Tibial nerve (tissue), 4 donors: Measurements from ENCODE around the gene OPN1SW. TPM values are rescaled to one million over a fixed set of nuclear protein-coding genes. Genes with fewer than 3 reads are reported as not detected.

Source experiments
- DNase-seq, 2 donors: peaks; one replicate each; pipeline ENCODE4 v3.0.0-alpha.2; 2019; ENCODE audit warnings: low spot score in 2 of 2
- H3K27ac ChIP-seq, 4 donors: fragments of 200-600 bp; sonication (generic) in 3 of 4; one replicate each; pipeline ENCODE4 v1.5.1; 2017 to 2019; ENCODE audit warnings: mild to moderate bottlenecking in 1 of 4
- H3K27me3 ChIP-seq, 2 donors: fragments of 200-600 bp; sonication (generic) in 1 of 2; one replicate each; pipeline versions ENCODE4 v1.5.1 to v1.6.0; 2017 to 2019
- H3K36me3 ChIP-seq, 3 donors: fragments of 200-600 bp; sonication (generic); one replicate each; pipeline ENCODE4 v1.5.1; 2018 to 2019
- H3K4me1 ChIP-seq, 4 donors: fragments of 200-600 bp; sonication (generic) in 3 of 4; one replicate each; pipeline ENCODE4 v1.5.1; 2017 to 2019
- H3K4me3 ChIP-seq, 4 donors: fragments of 200-600 bp; sonication (generic) in 3 of 4; one replicate each; pipeline ENCODE4 v1.5.1; 2017 to 2019; ENCODE audit warnings: mild to moderate bottlenecking in 1 of 4, moderate library complexity in 1 of 4
- H3K9me3 ChIP-seq, 4 donors: fragments of 200-600 bp; sonication (generic) in 3 of 4; one replicate each; pipeline ENCODE4 v1.5.1; 2017 to 2019
- EP300 ChIP-seq, 2 donors: sonication (generic); formaldehyde crosslinking; IDR thresholded peaks; one replicate each; pipeline ENCODE4 v1.6.1; 2017; ENCODE audit warnings: antibody characterized with exemption in 2 of 2, mild to moderate bottlenecking in 1 of 2
- POLR2A ChIP-seq, 2 donors: fragments of 450-650 bp; IDR thresholded peaks; one replicate each; pipeline ENCODE4 v1.6.1; 2017; ENCODE audit warnings: antibody characterized with exemption in 2 of 2, mild to moderate bottlenecking in 2 of 2, moderate library complexity in 2 of 2
- WGBS, 2 donors: methylation state at CpG; one replicate each; pipeline ENCODE4 v1.1.5; 2018; 5-methylcytosine and 5-hydroxymethylcytosine counted together
- total RNA-seq, 4 donors: library from RNA; depleted of rRNA; stranded (reverse); fragments of >200 nt; gene quantifications; one replicate each; pipeline ENCODE4 v1.1.0, GENCODE V29; 2016
- TF ChIP-seq, protein P1 (sequence below), 5 experiments: fragments of 200-600 bp in 3 of 5; fragments of 450-650 bp in 2 of 5; sonication (generic) in 3 of 5; IDR thresholded peaks; one replicate each; pipeline ENCODE4 v1.5.1; 2016 to 2019; ENCODE audit warnings: antibody characterized with exemption in 5 of 5, mild to moderate bottlenecking in 3 of 5, moderate library complexity in 2 of 5

The OPN1SW gene
- total RNA-seq, 4 donors from 2014 or later, result not detected

DNA sequence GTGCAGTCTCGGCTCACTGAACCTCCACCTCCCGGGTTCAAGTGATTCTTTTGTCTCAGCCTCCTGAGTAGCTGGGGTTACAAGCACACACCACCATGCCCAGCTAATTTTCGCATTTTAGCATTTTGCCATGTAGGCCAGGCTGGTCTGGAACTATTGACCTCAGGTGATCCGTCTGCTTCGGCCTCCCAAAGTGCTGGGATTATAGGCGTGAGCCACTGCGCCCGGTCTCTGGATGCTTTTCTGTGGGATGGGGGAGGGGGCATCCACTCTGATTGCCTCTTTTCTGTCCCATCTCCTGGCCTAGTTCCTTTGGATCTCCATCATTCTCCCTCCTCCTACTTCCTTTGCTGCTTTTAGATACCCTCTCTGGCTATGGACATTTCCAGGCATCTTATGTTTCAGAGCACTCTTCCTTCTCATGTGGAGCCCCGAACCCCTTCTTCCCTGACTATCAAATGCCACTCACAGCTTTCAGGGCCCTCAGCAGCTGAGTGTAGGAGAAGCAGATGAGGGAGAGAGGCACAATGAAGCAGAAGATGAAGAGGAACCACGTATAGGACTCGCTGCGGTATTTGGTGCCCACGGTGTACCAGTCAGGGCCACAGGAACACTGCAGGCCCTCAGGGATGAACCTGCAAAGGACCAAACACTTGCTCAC lies 1.4 kb downstream of the OPN1SW start:
- H3K27me3 ChIP-seq, result no peaks in the 10 kb centered on the region
- H3K36me3 ChIP-seq, result peaks cover 0 to 65% (median 3%) of the 10 kb centered on the region in 3 donors
- H3K4me3 ChIP-seq, result no peak overlapping the region
- no peak for DNase-seq
- no peak overlapping the region for H3K27ac ChIP-seq
- no peaks in the 10 kb centered on the region for H3K4me1 ChIP-seq
- peaks cover 0 to 19% (median 2%) of the 10 kb centered on the region in 4 donors for H3K9me3 ChIP-seq
- WGBS, 2 donors, result 93 to 94% methylated on average over 13 of the region's 13 CpGs
- TF ChIP-seq EP300 (IDR thresholded peaks at IDR 0.05) (no peak), POLR2A (IDR thresholded peaks at IDR 0.05) (no peak)
- TF ChIP-seq, protein P1, sequence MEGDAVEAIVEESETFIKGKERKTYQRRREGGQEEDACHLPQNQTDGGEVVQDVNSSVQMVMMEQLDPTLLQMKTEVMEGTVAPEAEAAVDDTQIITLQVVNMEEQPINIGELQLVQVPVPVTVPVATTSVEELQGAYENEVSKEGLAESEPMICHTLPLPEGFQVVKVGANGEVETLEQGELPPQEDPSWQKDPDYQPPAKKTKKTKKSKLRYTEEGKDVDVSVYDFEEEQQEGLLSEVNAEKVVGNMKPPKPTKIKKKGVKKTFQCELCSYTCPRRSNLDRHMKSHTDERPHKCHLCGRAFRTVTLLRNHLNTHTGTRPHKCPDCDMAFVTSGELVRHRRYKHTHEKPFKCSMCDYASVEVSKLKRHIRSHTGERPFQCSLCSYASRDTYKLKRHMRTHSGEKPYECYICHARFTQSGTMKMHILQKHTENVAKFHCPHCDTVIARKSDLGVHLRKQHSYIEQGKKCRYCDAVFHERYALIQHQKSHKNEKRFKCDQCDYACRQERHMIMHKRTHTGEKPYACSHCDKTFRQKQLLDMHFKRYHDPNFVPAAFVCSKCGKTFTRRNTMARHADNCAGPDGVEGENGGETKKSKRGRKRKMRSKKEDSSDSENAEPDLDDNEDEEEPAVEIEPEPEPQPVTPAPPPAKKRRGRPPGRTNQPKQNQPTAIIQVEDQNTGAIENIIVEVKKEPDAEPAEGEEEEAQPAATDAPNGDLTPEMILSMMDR (IDR thresholded peaks at IDR 0.05), result no peak

GRCh38 chr7:128773604-128774003 lies 2.0 kb downstream of the OPN1SW start:
- TF ChIP-seq EP300 (IDR thresholded peaks at IDR 0.05), result no peak
- TF ChIP-seq, protein P1 (IDR thresholded peaks at IDR 0.05), result no peak
- no peak for TF ChIP-seq POLR2A (IDR thresholded peaks at IDR 0.05)
- DNase-seq, result no peak
- Histone ChIP-seq H3K9me3 (peaks cover 0 to 17% (median 2%) of the 10 kb centered on the region in 4 donors), H3K4me3 (no peak overlapping the region), H3K4me1 (no peaks in the 10 kb centered on the region), H3K27me3 (no peaks in the 10 kb centered on the region), H3K36me3 (peaks cover 0 to 71% (median 3%) of the 10 kb centered on the region in 3 donors), H3K27ac (no peak overlapping the region)
- 96 to 98% methylated on average over 12 of the region's 12 CpGs for WGBS, 2 donors

DNA sequence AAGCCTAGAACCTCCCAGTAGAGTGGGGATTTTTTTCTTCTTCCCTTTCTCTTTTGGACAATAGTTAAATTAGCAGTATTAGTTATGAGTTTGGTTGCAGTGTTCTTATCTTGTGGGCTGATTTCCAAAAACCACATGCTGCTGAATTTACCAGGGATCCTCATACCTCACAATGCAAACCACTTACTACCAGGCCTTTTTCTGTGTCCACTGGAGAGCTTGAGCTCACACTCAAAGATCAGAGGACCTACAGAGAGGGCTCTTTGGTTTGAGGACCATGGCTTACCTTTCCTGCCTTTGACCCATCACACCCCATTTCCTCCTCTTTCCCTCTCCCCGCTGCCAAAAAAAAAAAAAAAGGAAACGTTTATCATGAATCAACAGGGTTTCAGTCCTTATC lies 5.4 kb downstream of the OPN1SW start:
- Histone ChIP-seq H3K36me3 (peaks cover 3 to 91% (median 5%) of the 10 kb centered on the region in 3 donors), H3K27ac (no peak overlapping the region), H3K27me3 (no peaks in the 10 kb centered on the region), H3K9me3 (no peaks in the 10 kb centered on the region), H3K4me1 (no peaks in the 10 kb centered on the region), H3K4me3 (no peak overlapping the region)
- 49 to 65% methylated on average over 2 of the region's 2 CpGs for WGBS, 2 donors
- TF ChIP-seq EP300 (IDR thresholded peaks at IDR 0.05) (no peak), POLR2A (IDR thresholded peaks at IDR 0.05) (no peak)
- TF ChIP-seq, protein P1 (IDR thresholded peaks at IDR 0.05), result no peak
- no peak for DNase-seq

DNA sequence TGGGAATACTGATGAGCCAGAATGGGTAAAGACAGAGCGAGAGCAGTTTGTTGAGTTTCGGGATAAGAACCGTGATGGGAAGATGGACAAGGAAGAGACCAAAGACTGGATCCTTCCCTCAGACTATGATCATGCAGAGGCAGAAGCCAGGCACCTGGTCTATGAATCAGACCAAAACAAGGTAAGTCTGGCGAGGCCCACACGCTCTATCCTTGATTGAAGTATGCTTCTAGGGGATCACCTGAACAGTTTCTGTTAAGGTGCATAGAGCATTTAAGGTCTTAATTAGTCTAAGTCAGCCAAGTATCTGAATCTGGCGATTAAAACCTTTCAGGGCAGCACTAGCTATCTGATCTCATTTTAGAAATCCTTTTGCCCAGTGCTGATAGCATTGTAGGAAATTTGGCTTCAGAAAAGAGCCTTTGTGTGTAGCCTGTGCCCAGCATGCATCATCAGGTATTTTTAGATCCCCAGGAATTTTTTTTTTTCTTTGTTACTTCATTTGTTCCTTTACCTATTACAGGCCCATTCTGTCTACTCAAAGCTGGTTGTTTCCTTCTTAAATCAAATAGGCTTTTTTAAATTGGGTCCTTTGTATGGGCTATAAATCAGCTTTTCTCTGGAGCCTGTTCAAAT lies 8.0 kb downstream of the OPN1SW start:
- 92 to 99% methylated on average over 6 of the region's 6 CpGs for WGBS, 2 donors
- Histone ChIP-seq H3K4me1 (no peaks in the 10 kb centered on the region), H3K36me3 (peaks cover 5 to 87% (median 5%) of the 10 kb centered on the region in 3 donors), H3K27ac (no peak overlapping the region), H3K9me3 (no peaks in the 10 kb centered on the region), H3K4me3 (no peak overlapping the region), H3K27me3 (no peaks in the 10 kb centered on the region)
- DNase-seq, result no peak
- TF ChIP-seq POLR2A (IDR thresholded peaks at IDR 0.05) (no peak), EP300 (IDR thresholded peaks at IDR 0.05) (no peak)
- TF ChIP-seq, protein P1 (IDR thresholded peaks at IDR 0.05), result no peak

DNA sequence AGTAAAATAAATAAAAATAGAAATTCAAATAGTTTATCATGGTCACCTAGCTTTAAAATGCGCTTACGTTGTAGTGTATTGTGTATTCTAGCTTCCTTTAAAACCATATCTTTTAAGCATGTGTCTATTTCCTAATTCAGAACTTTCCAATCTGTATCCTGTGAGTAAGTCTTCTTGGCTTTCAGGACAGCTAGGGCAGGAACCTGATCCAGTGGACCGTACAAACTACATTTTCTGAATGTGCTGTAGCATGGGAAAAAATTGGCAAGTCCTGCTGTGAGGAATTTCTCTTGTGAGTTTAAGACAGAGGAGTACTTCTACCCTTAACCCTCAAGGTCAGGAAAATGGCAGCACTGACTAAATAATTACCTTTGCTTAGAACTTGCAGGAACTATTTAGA lies 12.1 kb downstream of the OPN1SW start:
- DNase-seq, result no peak
- no peaks in the 10 kb centered on the region for H3K27me3 ChIP-seq
- no peak overlapping the region for H3K27ac ChIP-seq
- WGBS, 2 donors, result 72 to 73% methylated on average over 3 of the region's 3 CpGs
- peaks cover 2 to 87% (median 5%) of the 10 kb centered on the region in 3 donors for H3K36me3 ChIP-seq
- TF ChIP-seq EP300 (IDR thresholded peaks at IDR 0.05) (no peak), POLR2A (IDR thresholded peaks at IDR 0.05) (no peak)
- TF ChIP-seq, protein P1 (IDR thresholded peaks at IDR 0.05), result no peak
- H3K9me3 ChIP-seq, result no peaks in the 10 kb centered on the region
- no peaks in the 10 kb centered on the region for H3K4me1 ChIP-seq
- no peak overlapping the region for H3K4me3 ChIP-seq
